GM18858 (cell line): Measurements from ENCODE around the gene ZNF37A.
"Not testable (repeated sequence)": the region's sequence is repeated elsewhere in the genome, so short reads cannot be mapped to it uniquely, and the experiment has no call there.

Source experiments
- ATAC-seq: cut with Tn5 transposase; IDR thresholded peaks from one replicate; pipeline ENCODE4 v1.9.1; 2021; ENCODE audit not compliant: unreplicated experiment

The ZNF37A gene

DNA sequence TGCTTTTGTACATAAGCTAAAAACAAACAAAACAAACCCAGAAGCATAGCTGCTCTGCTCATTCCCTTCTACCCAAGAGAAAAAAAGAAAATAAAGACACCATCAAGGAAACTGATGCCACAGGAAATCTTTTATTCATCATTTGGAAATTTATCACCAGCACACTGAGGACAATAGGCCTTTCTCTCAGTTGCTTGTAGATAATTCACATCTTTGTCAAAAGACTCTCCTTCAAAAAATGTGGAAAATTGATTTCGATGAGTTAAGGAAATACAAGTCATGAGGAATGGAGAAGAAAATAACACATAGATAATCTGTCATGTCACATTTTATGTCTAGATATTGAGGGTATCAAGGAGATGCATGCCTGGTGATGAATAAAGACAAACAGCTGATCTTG is 53.5 kb downstream of the ZNF37A start:
- no peak for ATAC-seq

DNA sequence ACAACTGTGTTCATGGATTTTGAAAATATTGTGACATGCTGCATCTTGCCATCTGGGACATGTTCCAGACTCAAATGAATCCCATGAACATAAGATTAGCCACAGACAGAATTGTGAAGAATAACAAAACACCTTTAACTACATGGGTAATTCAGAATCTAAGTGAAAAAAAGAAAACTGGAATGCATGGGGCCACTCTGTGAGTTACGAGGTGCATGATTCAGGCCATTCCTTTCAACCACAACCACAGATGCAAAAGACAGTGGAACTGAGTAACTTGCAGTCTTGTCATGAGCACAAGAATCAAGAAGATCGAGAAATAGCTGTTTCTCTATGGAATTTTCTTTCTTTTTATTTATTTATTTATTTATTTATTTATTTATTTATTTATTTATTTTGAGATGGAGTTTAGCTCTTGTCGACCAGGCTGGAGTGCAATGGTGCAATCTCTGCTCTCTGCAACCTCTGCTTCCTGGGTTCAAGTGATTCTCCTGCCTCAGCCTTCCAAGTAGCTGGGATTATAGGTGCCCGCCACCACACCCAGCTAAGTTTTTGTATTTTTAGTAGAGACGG is 56.8 kb downstream of the ZNF37A start:
- ATAC-seq, result not testable (repeated sequence)

GRCh38 chr10:38156416-38157269 is 62.5 kb downstream of the ZNF37A start:
- ATAC-seq, result no peak

DNA sequence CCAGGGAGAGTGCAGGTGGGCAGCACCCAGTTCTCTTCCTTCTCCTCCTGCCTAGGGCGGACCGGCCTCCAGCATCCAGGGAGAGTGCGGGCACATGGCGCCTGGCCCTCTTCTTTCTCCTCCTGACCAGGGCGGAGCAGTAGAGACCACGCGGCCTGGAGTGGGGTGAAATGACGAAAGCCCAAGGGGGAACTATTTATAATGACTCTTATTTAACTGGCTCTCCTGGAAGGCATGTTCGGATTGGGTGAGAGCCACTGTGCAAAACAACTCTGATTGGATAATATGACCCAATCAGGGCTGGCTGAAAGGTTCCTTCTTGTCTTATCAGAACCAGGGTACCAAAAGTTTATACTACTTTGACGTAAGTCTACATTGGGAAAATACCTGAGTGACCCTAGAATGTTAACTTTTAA is 63.1 kb downstream of the ZNF37A start:
- ATAC-seq, result no peak

GRCh38 chr10:38159004-38159403 is 64.9 kb downstream of the ZNF37A start:
- no peak for ATAC-seq

DNA sequence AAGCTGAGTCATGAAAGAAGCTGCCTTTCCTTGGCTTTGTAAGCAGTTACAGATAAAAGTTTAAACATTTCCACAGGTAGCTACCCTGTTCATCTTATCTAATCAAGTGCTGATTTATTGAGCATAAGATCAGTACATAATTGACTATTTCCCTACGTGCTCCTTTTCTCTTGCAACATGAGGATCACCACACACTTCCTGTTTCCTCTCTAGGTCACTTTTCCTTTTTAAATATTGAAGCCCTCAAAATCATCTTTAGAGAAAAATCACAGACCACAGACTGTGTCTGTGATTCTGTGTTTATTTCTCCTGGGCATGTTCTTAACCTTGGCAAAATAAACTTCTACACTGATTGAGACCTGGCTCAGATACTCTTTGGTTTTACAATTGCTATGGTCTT is 69.5 kb downstream of the ZNF37A start:
- ATAC-seq, result no peak

- ATAC-seq, result no peak
These were observed 80.2 kb downstream of the ZNF37A start for GRCh38 chr10:38174336-38174735.

DNA sequence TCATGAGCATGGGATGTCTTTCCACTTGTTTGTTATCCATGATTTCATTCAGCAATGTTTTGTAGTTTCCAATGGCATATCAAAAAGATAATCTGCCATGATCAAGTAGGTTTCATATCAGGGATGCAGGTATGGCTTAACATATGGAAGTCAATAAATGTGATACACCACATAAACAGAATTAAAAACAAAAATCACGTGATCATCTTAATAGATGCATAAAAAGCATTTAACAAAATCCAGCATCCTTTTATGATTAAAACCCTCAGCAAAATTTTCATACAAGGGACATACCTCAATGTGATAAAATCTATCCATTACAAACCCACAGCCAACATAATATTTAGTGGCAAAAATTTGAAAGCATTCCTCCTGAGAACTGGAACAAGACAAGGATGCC is 90.3 kb downstream of the ZNF37A start:
- ATAC-seq, result no peak
